Chondrocyte (in vitro differentiated cells): Measurements from ENCODE around the gene PRKD2. TPM values are rescaled to one million over a fixed set of nuclear protein-coding genes. Genes with fewer than 3 reads are reported as not detected.

ENCODE experiments used
- DNase-seq: peaks from one replicate; pipeline ENCODE4 v3.0.0; 2021; ENCODE audit warnings: mixed read lengths, low spot score
- H3K27ac Mint-ChIP-seq: one replicate; pipeline ENCODE4 v1.8.0; 2021; ENCODE audit warnings: mild to moderate bottlenecking, moderate library complexity, mixed read lengths; ENCODE audit not compliant: unreplicated experiment
- H3K27me3 Mint-ChIP-seq: 2 replicates; pipeline ENCODE4 v1.8.0; 2021; ENCODE audit warnings: low read depth, mixed read lengths
- H3K36me3 Mint-ChIP-seq: 2 replicates; pipeline ENCODE4 v1.8.0; 2021; ENCODE audit warnings: low read depth, mixed read lengths
- H3K4me1 Mint-ChIP-seq: 2 replicates; pipeline ENCODE4 v1.8.0; 2021; ENCODE audit warnings: low read depth, mild to moderate bottlenecking, mixed read lengths
- H3K4me3 Mint-ChIP-seq: one replicate; pipeline ENCODE4 v1.8.0; 2021; ENCODE audit warnings: mild to moderate bottlenecking, moderate library complexity, mixed read lengths; ENCODE audit not compliant: unreplicated experiment
- H3K9me3 Mint-ChIP-seq: 2 replicates; pipeline ENCODE4 v1.8.0; 2021; ENCODE audit warnings: low read depth, mixed read lengths
- CTCF ChIP-seq: fragments of 200-600 bp; sonication (generic); IDR thresholded peaks from 2 replicates; pipeline ENCODE4 v1.5.0; 2021; ENCODE audit warnings: antibody characterized with exemption, mild to moderate bottlenecking, moderate library complexity
- total RNA-seq: library from RNA; stranded (reverse); gene quantifications from 3 replicates; pipeline ENCODE4 v1.2.1, GENCODE V29; 2021

PRKD2 gene
- total RNA-seq, 1 donor from 2014 or later = 23.3 TPM

DNA sequence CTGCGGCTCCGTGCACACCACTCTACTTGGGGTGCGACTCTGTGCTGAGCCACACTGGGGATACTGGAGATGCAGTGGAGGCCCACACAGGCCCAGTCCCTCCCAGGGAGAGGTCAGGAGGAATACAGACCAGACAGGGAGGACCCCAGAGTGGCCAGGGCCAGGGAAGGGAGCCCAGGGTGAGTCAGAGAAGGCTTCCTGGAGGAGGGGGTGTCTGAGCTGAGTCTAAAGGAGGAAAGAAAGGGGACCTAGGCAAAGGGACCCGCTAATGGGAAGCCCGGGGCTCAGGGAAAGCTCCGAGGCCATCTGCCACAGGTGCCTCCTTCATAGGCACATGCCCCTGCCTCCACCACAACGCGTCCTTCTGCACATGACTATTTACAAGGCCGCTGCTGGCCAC, 13.3 kb upstream of the PRKD2 start:
- Mint-ChIP-seq H3K4me1 (peaks cover 34% of the 10 kb centered on the region), H3K4me3 (no peak overlapping the region), H3K36me3 (peaks cover 26% of the 10 kb centered on the region), H3K27me3 (no peaks in the 10 kb centered on the region), H3K9me3 (no peaks in the 10 kb centered on the region), H3K27ac (no peak overlapping the region)
- no peak for DNase-seq
- no peak for TF ChIP-seq CTCF

DNA sequence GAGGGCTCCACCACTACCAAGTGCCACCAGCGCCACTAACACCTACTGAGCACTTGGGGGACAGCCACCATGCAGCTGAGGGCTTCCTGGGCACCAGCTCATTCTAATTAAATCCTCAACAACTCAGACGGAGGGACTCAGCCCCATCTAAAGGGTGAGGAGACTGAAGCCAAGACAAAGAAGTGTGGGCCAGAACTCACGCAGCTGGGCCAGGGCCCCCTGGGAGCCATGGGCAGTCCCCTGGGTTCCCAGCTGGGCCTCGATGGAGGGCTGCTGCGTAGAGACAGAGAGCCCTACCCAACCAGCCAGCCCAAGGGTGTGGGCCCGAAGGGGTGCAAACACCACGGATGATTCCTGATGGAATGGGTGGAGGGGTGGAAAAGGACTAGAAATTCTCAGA, 12.8 kb upstream of the PRKD2 start:
- H3K4me3 Mint-ChIP-seq = no peak overlapping the region
- no peak for TF ChIP-seq CTCF
- no peak overlapping the region for H3K27ac Mint-ChIP-seq
- H3K27me3 Mint-ChIP-seq = no peaks in the 10 kb centered on the region
- H3K9me3 Mint-ChIP-seq = no peaks in the 10 kb centered on the region
- H3K4me1 Mint-ChIP-seq = peaks cover 34% of the 10 kb centered on the region
- H3K36me3 Mint-ChIP-seq = peaks cover 26% of the 10 kb centered on the region
- DNase-seq = no peak

GRCh38 chr19:46728693-46729339, 11.9 kb upstream of the PRKD2 start:
- Mint-ChIP-seq H3K36me3 (peaks cover 24% of the 10 kb centered on the region), H3K4me3 (no peak overlapping the region), H3K4me1 (peaks cover 32% of the 10 kb centered on the region), H3K27me3 (no peaks in the 10 kb centered on the region), H3K9me3 (no peaks in the 10 kb centered on the region), H3K27ac (no peak overlapping the region)
- peak; percentile 91 for TF ChIP-seq CTCF
- DNase-seq = no peak

GRCh38 chr19:46728208-46728607, 11.3 kb upstream of the PRKD2 start:
- Mint-ChIP-seq H3K9me3 (no peaks in the 10 kb centered on the region), H3K36me3 (peaks cover 22% of the 10 kb centered on the region), H3K27me3 (no peaks in the 10 kb centered on the region), H3K4me1 (peaks cover 26% of the 10 kb centered on the region), H3K27ac (no peak overlapping the region), H3K4me3 (no peak overlapping the region)
- no peak for TF ChIP-seq CTCF
- DNase-seq = no peak

GRCh38 chr19:46727757-46728156, 10.8 kb upstream of the PRKD2 start:
- TF ChIP-seq CTCF = no peak
- Mint-ChIP-seq H3K36me3 (peaks cover 22% of the 10 kb centered on the region), H3K9me3 (no peaks in the 10 kb centered on the region), H3K27ac (no peak overlapping the region), H3K27me3 (no peaks in the 10 kb centered on the region), H3K4me3 (no peak overlapping the region), H3K4me1 (peaks cover 23% of the 10 kb centered on the region)
- no peak for DNase-seq
